Measurements from ENCODE around the gene EPHA10. TPM values are rescaled to one million over a fixed set of nuclear protein-coding genes. Genes with fewer than 3 reads are reported as not detected.

The EPHA10 gene
- polyA plus RNA-seq, 1 experiment: 0.04 TPM

- peaks cover 5% of the 10 kb centered on the region for H3K27me3 ChIP-seq (ENCODE audit: control insufficient read depth, insufficient read depth, low read length)
- H3K4me3 ChIP-seq (ENCODE audit: low read depth, low read length): no peak overlapping the region
- ChIA-PET CTCF (no interaction called here), POLR2A (no interaction called here)
- H3K36me3 ChIP-seq (ENCODE audit: control insufficient read depth, insufficient read depth, low read length): no peaks in the 10 kb centered on the region
- no peak for TF ChIP-seq CTCF (IDR thresholded peaks at IDR 0.05; ENCODE audit: insufficient read depth, low read depth, low read length)
- DNase-seq (ENCODE audit: low read depth): no peak
Measured at GRCh38 chr1:37721565-37721964, 43.4 kb downstream of the EPHA10 start.

GRCh38 chr1:37720231-37721130, 44.4 kb downstream of the EPHA10 start:
- TF ChIP-seq CTCF (IDR thresholded peaks at IDR 0.05; ENCODE audit: insufficient read depth, low read depth, low read length): no peak
- H3K27me3 ChIP-seq (ENCODE audit: control insufficient read depth, insufficient read depth, low read length): peaks cover 1% of the 10 kb centered on the region
- H3K4me3 ChIP-seq (ENCODE audit: low read depth, low read length): no peak overlapping the region
- H3K36me3 ChIP-seq (ENCODE audit: control insufficient read depth, insufficient read depth, low read length): no peaks in the 10 kb centered on the region
- no peak for DNase-seq (ENCODE audit: low read depth)
- CTCF ChIA-PET: interaction anchor here (1.0 to 1.6 kb wide), 2 partner anchors 10 to 14 kb away, joined by 3 to 7 read pairs; no protein-coding TSS in a partner anchor
- POLR2A ChIA-PET: no interaction called here

- POLR2A ChIA-PET: no interaction called here
Measured at GRCh38 chr1:37719572-37720195, 45.2 kb downstream of the EPHA10 start.

GRCh38 chr1:37718901-37719571, 45.9 kb downstream of the EPHA10 start:
- no peaks in the 10 kb centered on the region for H3K36me3 ChIP-seq (ENCODE audit: control insufficient read depth, insufficient read depth, low read length)
- ChIA-PET CTCF (interaction anchor here (1.6 kb wide), 1 partner anchor 9 kb away, joined by 7 read pairs; no protein-coding TSS in a partner anchor), POLR2A (no interaction called here)
- TF ChIP-seq CTCF (IDR thresholded peaks at IDR 0.05; ENCODE audit: insufficient read depth, low read depth, low read length): no peak
- no peak overlapping the region for H3K4me3 ChIP-seq (ENCODE audit: low read depth, low read length)
- peaks cover 1% of the 10 kb centered on the region for H3K27me3 ChIP-seq (ENCODE audit: control insufficient read depth, insufficient read depth, low read length)
- no peak for DNase-seq (ENCODE audit: low read depth)

More at GRCh38 chr1:37719572-37720195, 45.2 kb downstream of the EPHA10 start:
- peaks cover 1% of the 10 kb centered on the region for H3K27me3 ChIP-seq (ENCODE audit: control insufficient read depth, insufficient read depth, low read length)
- CTCF ChIA-PET: interaction anchor here (1.6 kb wide), 1 partner anchor 9 kb away, joined by 7 read pairs; no protein-coding TSS in a partner anchor
- no peak for DNase-seq (ENCODE audit: low read depth)
- no peaks in the 10 kb centered on the region for H3K36me3 ChIP-seq (ENCODE audit: control insufficient read depth, insufficient read depth, low read length)
- H3K4me3 ChIP-seq (ENCODE audit: low read depth, low read length): no peak overlapping the region
- no peak for TF ChIP-seq CTCF (IDR thresholded peaks at IDR 0.05; ENCODE audit: insufficient read depth, low read depth, low read length)
